Measurements from ENCODE around the gene GEMIN4.
"Not testable (repeated sequence)": the region's sequence is repeated elsewhere in the genome, so short reads cannot be mapped to it uniquely, and the experiment has no call there.

GEMIN4 gene

DNA sequence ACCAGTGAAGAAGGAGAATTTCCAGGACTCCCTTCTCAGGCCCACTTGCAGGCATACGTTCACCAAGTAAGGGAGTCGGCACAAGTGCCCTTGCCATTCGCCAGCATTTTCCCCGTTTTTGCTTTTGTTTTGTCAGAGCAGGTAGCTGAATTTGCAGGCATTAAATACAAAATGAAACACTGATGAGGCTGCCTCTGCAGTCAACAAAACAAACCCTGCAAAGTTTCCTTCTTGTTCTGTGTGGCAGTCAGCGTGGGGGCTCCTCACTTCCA, 22.2 kb upstream of the GEMIN4 start:
- no peak for DNase-seq

DNA sequence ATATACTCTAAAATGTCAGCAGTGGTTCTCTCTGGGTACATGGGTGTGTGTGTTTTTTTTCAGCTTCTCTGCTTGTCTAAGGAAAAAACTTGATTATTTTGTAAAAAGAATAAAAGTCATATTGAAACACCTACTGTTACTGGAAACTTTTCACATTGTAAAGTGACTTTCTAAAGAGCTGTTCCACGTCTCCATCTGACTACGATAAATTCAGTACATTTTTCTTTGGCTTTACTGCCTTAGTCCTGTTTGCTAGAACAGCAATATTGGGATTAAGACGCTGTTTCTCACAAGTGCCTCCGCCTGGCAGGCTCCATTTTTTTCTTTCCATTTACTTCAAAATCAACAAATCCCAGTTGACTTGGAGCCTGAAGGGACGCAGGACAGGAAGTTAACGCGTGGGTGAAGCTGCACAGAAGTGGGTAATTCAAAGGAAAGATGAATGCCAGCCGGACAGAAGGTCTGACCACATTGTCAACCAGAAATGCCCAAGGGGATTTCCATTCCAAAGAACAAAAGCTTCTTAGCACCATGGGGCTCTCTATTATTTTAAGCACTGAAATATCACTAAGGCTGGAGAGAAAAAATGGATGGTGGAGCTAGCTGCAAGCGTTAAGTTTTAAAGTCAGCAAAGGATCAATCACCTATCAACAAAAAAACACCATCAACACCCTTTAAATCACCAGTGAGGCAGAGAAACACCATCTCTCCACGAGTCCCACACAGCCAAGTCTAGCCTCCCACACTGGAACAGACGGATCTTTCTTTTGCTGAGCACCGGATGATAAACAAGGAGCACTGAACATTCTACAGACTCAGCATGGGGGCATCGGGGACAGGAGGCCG, 21.6 kb upstream of the GEMIN4 start:
- no peak for DNase-seq

DNA sequence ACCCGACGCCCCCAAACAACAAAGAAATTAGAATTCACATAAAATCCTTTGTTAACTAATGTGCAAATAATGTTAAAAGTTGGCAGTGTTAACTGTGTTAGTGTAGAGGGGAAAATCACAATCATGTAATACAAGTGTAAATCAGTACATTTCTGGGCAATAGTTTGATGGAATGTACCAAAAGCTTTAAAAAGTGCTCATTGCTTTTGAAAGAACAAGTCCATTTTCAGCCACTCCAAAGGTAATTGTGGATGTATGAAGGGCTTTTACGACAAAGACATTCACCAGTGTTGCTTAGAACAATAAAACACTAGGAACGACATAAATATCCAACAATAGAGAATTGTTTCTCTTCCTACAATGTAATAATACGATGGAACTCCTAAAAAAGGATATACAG, 21.0 kb upstream of the GEMIN4 start:
- no peak for DNase-seq

DNA sequence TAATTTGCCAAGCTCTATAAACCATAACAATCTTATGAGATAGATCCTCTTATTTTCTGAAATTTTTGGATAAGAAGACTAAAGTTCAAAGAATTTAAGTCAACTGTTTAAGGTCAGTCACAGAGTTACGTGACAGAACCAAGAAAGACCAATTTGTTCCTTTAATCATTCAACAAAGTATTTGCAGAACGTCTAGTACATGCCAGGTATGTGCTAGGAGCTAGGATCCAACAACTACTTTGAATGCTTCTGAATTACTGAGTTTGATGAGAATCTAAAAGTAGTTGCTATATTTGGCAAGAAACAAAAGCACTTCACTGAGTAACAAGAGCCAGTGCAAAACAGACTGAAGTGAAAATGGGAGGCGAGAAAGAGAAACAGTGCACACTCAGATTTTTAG, 15.0 kb upstream of the GEMIN4 start:
- DNase-seq, result no peak

DNA sequence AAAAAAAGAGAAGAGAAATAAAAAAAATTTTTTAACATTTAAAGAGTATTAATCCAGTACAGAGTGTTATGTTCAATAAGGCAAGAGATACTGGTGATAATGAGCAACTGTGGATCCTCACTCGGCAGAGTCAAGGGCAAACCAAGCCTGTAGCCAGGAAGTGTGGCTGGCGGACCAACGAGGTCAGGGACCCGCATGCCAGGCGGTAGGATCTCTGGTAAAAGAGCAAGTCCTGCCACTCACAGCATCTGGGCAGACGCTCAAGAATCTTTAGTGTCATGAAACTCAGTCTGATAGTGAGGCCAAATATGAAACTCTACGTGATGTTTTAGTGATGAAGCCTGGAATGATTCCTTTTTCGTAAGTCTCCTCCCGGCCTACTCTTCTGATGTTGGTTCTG, 8.3 kb upstream of the GEMIN4 start:
- DNase-seq, result no peak

DNA sequence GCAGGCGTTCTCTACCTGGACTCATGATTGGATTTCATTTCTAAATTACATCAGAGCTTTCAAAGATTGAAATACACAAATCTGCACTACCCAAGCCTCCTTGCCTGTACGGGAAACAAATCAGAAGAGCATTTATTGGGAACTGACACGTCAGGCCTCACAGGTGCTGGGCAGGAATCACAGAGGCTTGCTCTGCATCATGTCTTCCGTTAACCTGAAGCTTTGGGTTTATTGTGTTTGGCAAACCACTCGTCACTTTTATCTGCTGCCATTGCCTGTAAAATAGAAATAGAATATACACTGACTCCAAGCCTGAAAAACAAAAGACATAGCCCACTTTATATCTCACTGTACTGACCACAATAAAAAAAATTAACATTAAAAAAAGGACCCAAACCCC, 7.9 kb upstream of the GEMIN4 start:
- DNase-seq, result no peak

DNA sequence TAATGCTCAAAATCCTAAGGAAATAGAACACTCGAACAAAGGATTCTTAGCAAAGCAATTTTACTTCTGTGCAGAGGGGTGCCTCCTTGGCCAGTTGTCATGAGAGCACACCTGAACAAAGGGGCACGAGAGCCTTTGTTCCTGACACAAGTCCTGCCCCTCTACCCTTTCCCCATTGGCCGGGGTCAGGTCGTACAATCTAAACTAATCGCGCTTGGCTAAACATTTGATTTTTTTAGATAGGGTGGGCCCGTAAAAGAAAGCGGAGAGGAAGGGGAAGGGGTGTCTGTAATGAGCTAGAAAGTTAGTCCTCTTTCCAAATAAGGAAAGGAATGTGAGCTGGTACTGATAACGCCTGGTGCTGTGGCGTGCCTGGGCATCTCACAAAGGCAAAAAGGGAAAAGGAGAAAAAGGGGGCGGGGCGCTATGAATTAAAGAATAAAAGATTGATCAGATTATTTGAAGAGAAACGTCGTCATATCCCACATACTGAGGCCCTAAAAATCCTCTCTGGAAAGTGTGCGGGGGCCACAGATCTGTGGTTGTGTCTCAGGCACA, 4.0 kb upstream of the GEMIN4 start:
- DNase-seq, result not testable (repeated sequence)

DNA sequence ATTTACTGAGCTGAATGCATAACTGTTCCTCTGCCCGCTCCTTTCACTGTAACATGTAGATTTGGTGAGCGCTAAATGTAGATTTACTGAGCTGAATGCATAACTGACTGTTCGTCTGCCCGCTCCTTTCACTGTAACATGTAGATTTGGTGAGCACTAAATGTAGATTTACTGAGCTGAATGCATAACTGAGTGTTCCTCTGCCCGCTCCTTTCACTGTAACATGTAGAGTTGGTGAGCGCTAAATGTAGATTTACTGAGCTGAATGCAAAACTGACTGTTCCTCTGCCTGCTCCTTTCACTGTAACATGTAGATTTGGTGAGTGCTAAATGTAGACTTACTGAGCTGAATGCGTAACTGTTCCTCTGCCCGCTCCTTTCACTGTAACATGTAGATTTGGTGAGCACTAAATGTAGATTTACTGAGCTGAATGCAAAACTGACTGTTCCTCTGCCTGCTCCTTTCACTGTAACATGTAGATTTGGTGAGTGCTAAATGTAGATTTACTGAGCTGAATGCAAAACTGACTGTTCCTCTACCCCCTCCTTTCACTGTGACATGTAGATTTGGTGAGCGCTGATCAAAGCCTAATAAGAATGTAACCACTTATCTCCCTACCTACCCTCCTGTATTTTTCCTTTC, 3.4 kb upstream of the GEMIN4 start:
- not testable (repeated sequence) for DNase-seq

DNA sequence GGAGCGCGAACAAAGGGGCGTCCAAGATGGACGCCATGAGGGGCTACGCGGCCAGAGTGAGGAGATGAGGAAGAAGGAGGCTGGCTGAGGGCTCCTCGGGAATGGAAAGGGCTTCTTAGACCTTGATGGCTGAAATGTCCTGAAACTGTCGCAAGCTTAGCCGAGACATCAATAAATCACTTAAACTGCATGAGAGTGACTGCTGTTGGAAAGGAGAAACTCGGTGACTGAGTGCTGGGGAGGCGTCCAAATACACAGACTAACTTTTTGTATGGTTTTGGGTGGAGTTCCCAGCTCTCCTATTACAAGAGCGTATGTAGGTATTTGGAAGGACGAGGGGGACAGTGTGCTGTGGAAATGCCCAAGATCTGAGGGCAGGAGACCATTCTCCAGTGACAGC, 1.4 kb upstream of the GEMIN4 start:
- DNase-seq, result no peak

DNA sequence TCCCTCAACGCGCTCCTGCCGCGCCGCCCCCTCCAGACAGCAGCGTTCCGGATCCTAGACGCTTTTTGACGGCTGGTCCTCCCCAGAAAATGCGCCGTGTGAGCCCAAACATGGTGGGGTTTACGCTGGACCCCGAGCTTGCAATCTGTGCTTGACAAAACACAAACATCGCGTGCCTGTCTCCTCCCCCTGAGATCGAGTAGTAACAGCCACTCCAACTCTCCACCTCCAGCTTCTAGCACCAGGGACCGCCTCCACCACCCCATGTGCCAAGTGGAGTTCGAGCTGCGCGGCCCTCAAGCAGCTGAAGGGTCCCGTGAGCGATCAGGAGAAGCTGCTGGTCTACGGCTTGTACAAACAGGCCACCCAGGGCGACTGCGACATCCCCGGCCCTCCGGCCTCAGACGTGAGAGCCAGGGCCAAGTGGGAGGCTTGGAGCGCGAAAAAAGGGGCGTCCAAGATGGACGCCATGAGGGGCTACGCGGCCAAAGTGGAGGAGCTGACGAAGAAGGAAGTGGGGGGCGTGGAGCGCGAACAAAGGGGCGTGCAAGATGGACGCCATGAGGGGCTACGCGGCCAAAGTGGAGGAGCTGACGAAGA, 656 bp upstream of the GEMIN4 start:
- peak; percentile 14 to 40 for DNase-seq

DNA sequence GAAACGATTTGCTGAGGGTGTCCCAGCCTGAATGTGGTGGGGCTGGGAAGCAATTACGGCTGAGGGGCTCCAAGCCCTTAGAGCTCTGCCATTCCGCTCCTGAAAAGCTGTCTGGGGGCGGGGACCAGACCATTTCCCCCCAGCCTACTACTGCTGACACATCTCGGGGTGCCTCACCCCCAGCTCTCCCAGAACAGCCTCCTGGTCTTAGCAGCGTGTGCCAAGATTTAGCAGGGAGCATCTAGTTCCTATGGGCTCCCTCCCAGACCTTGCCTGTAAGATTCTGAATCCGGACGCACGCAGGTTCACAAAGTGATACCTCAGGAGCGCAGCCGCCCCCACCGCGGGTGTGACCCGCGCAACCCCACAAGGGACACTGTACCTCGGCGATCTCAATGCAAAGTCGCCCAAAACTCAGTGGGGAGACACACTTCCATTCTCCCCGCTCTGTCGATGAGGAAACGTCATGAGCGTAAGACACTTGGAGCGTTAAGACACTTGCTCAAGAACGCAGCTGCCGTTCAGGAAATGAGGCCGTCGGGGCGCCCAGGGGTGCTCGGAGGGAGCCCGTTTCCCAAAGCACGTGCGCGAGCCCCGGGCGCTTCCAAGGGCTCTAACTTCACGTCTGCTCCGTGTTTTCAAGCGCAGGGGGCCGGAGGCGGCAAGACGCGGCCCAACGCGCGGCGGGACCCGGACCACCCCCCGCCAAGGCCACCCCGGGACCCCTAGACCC, 629 bp downstream of the GEMIN4 start:
- no peak for DNase-seq

DNA sequence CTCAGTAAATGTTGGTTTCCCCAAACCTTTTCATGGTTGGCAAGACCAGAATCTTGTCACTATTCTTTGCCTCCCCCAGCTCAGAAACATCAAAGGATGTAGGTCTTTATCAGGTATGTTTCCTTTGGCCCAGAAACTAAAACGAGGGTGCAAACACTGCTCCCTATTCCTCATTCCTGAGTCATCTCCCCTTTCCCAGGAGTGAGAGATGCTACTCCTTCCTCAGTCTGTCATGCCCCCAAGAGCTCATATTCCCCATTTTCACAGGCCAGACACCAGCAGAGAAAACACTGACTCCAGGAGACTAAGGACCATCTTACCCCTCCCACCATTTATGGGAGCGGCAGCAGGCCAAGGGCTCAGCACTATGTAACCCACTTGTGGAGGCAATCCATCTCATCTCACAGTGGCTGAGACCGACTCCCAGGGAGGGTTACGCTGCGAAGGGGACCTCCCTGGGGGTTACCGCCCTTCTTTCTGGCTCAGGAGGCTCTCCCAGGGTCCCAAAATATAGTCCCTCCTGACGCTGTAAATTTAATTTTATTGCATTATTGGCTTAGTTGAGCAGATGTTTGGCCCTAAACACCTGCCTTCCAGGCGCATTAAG, 1.5 kb downstream of the GEMIN4 start:
- no peak for DNase-seq

DNA sequence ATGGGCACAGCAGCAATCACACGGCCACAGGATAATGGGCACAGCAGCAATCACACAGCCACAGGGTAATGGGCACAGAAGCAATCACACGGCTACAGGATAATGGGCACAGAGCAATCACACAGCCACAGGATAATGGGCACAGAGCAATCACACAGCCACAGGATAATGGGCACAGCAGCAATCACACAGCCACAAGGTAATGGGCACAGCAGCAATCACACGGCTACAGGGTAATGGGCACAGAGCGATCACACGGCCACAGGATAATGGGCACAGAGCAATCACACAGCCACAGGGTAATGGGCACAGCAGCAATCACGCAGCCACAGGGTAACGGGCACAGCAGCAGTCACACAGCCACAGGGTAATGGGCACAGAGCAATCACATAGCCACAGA, 2.7 kb downstream of the GEMIN4 start:
- not testable (repeated sequence) for DNase-seq

DNA sequence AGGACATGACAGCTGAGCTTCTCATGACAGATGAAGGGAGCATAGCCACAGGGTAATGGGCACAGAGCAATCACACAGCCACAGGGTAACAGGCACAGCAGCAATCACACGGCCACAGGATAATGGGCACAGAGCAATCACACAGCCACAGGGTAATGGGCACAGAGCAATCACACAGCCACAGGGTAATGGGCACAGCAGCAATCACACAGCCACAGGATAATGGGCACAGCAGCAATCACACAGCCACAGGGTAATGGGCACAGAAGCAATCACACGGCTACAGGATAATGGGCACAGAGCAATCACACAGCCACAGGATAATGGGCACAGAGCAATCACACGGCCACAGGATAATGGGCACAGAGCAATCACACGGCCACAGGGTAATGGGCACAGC, 3.5 kb downstream of the GEMIN4 start:
- DNase-seq, result not testable (repeated sequence)

DNA sequence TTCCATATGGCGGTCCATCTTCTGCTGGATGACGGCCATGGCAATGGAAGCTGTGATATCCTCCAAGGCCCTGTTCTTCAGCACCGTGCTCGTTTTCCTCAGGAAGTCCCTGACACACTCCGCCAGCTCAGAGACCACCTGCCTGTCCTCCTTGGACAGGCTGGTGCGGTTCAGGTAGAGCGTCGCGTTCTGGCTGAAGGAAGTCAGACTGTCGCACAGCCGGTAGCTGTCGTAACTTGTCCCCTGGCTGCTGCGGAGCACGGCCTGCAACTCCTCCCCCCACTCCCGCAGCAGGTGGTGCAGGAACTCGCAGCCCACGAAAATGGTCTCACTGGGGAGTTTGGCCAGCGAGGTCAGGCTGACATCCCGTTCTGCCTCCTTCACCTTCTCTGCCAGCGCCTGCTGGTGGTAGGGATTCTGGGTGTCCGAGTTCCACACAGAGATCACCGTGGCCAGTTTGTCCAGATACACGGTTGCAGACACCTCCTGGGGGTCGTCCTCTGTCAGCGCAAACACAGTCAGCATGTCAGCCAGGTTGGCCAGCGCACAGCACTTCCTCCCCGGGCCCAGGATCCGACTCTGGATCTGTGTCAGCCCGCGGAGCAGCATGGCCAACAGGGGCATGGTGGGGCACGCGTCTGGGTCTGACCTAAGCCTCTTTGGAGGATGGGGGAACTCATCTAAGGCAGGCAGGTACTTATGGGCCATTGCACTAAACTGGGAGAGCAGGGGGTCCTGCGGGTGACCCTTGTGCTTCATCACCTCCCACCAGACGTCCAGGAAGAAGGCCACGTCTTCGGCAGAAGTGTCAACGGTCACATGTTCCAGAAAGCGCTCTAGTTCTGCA, 5.1 kb downstream of the GEMIN4 start:
- DNase-seq, result no peak

DNA sequence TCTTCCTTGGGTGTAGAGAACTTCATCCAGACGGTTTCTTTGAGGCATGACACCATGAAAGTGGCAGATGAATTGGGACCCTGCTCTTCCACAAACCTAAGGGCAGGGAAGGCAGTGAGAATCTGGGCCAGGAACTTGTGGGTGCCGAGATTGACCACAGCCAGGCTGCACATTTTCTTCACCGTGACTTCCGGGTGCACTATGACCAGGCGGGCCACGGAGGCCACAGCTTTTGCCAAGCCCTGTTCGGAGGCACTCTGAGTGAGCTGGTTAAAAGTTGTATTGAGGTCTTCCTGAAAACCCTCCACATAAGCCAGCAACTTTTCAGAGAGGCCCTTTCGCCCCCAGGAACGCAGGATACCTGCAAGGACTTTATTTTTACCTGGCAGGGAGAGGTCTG, 5.9 kb downstream of the GEMIN4 start:
- no peak for DNase-seq

DNA sequence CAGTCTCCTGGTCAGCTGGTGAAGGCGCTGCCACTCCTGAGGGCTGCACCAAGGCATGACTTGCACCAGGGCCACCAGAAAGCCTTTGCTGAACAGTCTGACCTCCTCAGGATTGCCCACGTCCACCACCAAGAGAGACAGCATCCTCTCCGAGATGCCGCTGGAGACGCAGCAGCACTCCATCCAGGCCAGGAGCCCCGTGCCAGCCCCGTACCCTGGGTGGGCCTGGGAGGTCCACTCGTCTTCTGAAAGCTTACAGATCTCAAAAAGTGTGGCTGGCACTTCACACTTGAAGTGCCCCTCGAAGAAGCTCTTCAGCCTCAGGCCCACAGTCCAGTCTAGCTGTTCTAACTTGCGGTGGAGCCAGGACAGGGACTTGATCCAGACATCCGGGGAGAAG, 6.7 kb downstream of the GEMIN4 start:
- DNase-seq, result no peak

DNA sequence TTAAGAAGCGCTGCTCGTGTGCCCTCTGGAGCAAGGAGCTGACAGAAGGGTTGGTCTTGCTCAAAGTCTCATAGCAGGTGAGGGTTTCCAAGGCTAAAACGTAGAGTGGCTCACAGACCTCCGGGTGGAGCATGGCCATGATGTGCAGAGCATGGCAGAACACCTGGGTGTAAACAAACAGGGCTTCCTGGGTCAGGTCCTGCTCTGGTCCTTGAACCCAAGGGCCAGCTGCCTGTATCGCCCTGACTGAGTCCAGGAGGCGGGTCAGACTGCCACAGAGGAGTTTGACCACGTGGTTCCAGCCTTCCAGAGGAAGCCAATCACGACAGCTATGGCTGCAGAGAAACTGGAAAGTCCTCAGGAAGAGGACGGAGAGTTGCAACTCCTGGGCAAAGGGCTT, 7.1 kb downstream of the GEMIN4 start:
- no peak for DNase-seq

DNA sequence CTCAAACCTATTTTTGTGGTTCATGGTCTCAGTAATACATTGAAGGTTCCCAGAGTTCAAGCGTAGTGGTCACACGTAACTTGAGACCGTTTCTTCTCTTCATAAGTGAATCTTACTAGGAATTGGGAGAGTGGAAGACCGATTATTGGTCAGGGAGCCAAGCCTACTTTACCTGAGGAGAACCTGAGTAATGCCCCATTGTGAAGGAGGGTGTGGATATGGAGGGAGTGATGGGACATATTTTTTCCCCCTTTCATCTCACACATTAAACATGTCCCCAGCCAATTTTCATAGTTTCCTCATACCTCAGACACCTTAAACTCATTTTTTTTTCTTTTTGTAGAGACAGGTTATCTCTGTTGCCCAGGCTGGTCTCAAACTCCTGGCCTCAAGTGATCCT, 8.9 kb downstream of the GEMIN4 start:
- DNase-seq, result no peak

DNA sequence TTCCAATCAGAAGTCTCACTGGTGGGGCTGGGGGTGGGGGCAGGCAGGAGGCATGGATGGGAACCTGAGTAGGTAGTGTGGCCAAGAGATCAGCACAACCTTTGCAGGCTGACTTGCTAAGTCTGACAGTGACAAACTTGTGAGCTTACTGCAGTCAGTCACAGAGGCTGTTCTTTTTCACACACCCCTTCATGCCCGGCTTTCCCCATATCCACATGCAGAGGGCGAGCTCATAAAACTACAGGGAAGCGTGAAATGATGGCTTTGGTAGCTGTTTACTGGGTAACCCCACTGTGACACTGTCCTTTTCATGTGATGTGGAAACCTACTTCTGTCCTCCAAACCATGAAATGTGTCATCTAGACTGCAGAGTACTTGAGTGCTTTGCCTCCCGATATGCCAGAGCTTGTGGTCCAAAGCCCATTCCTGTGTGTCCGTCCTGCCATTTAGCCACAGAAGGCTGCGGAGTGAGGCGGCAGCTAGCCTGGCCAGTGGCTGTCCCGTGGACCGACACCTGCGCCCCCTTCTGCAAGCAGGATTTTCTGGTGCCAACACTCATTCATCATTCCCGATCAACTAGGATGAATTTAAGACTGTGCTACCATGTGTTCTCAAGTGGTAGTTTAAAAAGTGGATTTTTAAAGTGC, 9.8 kb downstream of the GEMIN4 start:
- no peak for DNase-seq

DNA sequence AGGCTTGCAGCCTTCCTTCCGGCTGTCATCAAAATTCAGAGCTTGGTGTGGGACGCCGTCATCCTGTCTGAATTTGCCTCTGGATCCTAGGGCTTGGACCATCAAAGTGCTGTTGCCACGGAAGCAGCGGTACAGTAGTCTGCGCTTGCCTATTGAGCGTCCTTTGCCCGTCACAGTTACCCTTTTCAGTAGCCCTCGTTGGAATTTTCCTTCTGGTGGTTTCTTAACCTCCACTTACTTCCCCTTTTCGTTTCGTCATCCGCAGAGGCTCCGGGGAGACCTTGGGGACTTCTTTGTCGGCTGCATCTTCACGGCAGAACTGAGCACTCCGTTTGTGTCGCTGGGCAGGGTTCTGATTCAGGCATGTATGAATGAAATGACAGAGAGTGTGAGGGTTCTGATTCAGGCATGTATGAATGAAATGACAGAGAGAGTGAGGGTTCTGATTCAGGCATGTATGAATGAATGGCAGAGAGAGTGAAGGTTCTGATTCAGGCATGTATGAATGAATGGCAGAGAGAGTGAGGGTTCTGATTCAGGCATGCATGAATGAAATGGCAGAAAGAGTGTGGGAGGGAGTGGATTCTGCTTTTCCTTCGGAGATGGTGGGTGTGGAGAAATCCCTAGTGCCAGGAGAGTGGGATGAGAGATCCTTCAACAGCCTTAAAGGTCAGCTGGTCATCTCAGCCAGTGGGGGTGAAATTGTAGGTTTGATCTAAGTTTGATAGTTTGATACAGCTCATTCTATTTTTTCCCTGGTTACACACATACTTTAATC, 11.6 kb downstream of the GEMIN4 start:
- DNase-seq, result no peak
